Right lobe of liver (tissue), 4 donors: Measurements from ENCODE around the gene CHIT1.

Source experiments
- POLR2A ChIP-seq: fragments of 450-650 bp; IDR thresholded peaks from one replicate; pipeline ENCODE4 v1.6.1; 2017; ENCODE audit warnings: antibody characterized with exemption, mild to moderate bottlenecking
- TF ChIP-seq, protein P1 (sequence below), 4 donors: fragments of 200-600 bp in 3 of 4; fragments of 450-650 bp in 1 of 4; IDR thresholded peaks; one replicate each; pipeline versions ENCODE4 v1.5.1 to v1.8.0; 2016 to 2022; ENCODE audit warnings: antibody characterized with exemption in 4 of 4, mild to moderate bottlenecking in 2 of 4
- donor health status: DM: no; HTN: no; CAD: no.
- donor health status: DM: no; HTN: no; CAD: no.
- donor health status: DM: no; HTN: yes; CAD: no.

DNA sequence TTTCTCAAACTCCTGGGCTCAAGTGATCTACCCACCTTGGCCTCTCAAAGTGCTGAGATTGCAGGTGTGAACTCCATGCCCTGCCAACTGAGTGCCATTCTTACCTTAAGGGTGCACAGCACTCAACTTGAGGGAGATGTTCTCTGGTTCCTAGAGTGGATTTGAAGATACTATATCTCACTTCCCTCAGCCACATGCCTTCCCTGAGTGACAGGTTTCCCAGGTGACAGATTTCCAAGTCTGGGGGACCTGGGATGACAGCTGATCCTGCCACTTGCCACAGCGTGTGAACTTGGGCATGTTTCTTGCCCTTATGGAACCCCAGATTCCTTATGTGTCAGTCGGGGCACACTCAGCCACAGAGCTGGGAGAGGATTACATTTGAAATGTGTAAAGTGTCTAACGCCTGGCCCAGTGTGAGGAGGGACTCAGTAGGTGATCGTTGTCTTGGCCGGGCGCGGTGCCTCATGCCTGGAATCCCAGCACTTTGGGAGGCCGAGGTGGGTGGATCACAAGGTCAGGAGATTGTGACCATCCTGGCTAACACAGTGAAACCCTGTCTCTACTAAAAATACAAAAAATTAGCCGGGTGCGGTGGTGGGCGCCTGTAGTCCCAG lies 46.3 kb upstream of the CHIT1 start:
- TF ChIP-seq, protein P1, sequence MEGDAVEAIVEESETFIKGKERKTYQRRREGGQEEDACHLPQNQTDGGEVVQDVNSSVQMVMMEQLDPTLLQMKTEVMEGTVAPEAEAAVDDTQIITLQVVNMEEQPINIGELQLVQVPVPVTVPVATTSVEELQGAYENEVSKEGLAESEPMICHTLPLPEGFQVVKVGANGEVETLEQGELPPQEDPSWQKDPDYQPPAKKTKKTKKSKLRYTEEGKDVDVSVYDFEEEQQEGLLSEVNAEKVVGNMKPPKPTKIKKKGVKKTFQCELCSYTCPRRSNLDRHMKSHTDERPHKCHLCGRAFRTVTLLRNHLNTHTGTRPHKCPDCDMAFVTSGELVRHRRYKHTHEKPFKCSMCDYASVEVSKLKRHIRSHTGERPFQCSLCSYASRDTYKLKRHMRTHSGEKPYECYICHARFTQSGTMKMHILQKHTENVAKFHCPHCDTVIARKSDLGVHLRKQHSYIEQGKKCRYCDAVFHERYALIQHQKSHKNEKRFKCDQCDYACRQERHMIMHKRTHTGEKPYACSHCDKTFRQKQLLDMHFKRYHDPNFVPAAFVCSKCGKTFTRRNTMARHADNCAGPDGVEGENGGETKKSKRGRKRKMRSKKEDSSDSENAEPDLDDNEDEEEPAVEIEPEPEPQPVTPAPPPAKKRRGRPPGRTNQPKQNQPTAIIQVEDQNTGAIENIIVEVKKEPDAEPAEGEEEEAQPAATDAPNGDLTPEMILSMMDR (IDR thresholded peaks at IDR 0.05), result no peak
- no peak for TF ChIP-seq POLR2A
